ENCODE results near the gene DYNC2I2.

- TF ChIP-seq CTCF (IDR thresholded peaks at IDR 0.05) (no peak), POLR2A (IDR thresholded peaks at IDR 0.05) (no peak)
These were observed 28.1 kb downstream of the DYNC2I2 start for GRCh38 chr9:128628471-128629048.
